ENCODE data around the gene SPAG5. TPM values are rescaled to one million over a fixed set of nuclear protein-coding genes. Genes with fewer than 3 reads are reported as not detected.

The SPAG5 gene
- total and polyA plus RNA-seq, 4 donors = 1.6 to 4.3 (median 2.9) TPM

GRCh38 chr17:28635506-28635905, 36.7 kb upstream of the SPAG5 start:
- 81 to 87% methylated on average over 1 of the region's 1 CpG for WGBS, 2 donors
- ATAC-seq (ENCODE audit: low FRiP score) = no peak

GRCh38 chr17:28634206-28634865, 35.5 kb upstream of the SPAG5 start:
- Histone ChIP-seq H3K9me3 (ENCODE audit: control insufficient read depth, low read length) (no peaks in the 10 kb centered on the region), H3K4me1 (ENCODE audit: control insufficient read depth in 1 of 2, insufficient read depth in 2 of 2, low read length in 2 of 2) (no peaks in the 10 kb centered on the region), H3K27ac (ENCODE audit: low read depth in 1 of 2, low read length in 2 of 2) (no peak overlapping the region), H3K4me3 (ENCODE audit: low read length in 2 of 2) (no peak overlapping the region), H3K36me3 (ENCODE audit: control insufficient read depth in 1 of 2, insufficient read depth in 2 of 2, low read length in 1 of 2) (peaks cover 6 to 19% of the 10 kb centered on the region in 2 donors), H3K27me3 (ENCODE audit: control insufficient read depth in 1 of 2, insufficient read depth in 2 of 2, low read length in 1 of 2) (no peaks in the 10 kb centered on the region)
- DNase-seq (no peak), ATAC-seq (ENCODE audit: low FRiP score) (no peak)
- WGBS, 2 donors = 88 to 91% methylated on average over 14 of the region's 14 CpGs
- intact Hi-C loops (cut with DNase I) = no loop called here

More at GRCh38 chr17:28635506-28635905, 36.7 kb upstream of the SPAG5 start:
- Histone ChIP-seq H3K9me3 (ENCODE audit: control insufficient read depth, low read length) (no peaks in the 10 kb centered on the region), H3K4me1 (ENCODE audit: control insufficient read depth in 1 of 2, insufficient read depth in 2 of 2, low read length in 2 of 2) (no peaks in the 10 kb centered on the region), H3K27me3 (ENCODE audit: control insufficient read depth in 1 of 2, insufficient read depth in 2 of 2, low read length in 1 of 2) (no peaks in the 10 kb centered on the region), H3K27ac (ENCODE audit: low read depth in 1 of 2, low read length in 2 of 2) (no peak overlapping the region), H3K36me3 (ENCODE audit: control insufficient read depth in 1 of 2, insufficient read depth in 2 of 2, low read length in 1 of 2) (peaks cover 9 to 23% of the 10 kb centered on the region in 2 donors), H3K4me3 (ENCODE audit: low read length in 2 of 2) (no peak overlapping the region)
- intact Hi-C loops (cut with DNase I) = no loop called here
- no peak for DNase-seq

- Histone ChIP-seq H3K36me3 (ENCODE audit: control insufficient read depth in 1 of 2, insufficient read depth in 2 of 2, low read length in 1 of 2) (peaks cover 15 to 20% of the 10 kb centered on the region in 2 donors), H3K27me3 (ENCODE audit: control insufficient read depth in 1 of 2, insufficient read depth in 2 of 2, low read length in 1 of 2) (no peaks in the 10 kb centered on the region), H3K9me3 (ENCODE audit: control insufficient read depth, low read length) (no peaks in the 10 kb centered on the region), H3K27ac (ENCODE audit: low read depth in 1 of 2, low read length in 2 of 2) (no peak overlapping the region), H3K4me1 (ENCODE audit: control insufficient read depth in 1 of 2, insufficient read depth in 2 of 2, low read length in 2 of 2) (no peaks in the 10 kb centered on the region), H3K4me3 (ENCODE audit: low read length in 2 of 2) (no peak overlapping the region)
- ATAC-seq (ENCODE audit: low FRiP score) (no peak), DNase-seq (peak in 1 of 2 donors; percentile 9)
- intact Hi-C loops (cut with DNase I) = no loop called here
- WGBS, 2 donors = 88 to 95% methylated on average over 4 of the region's 4 CpGs
Measured at GRCh38 chr17:28626818-28627217, 28.0 kb upstream of the SPAG5 start.

- no peak for DNase-seq
- WGBS, 2 donors = 90 to 92% methylated on average over 2 of the region's 2 CpGs
- no peaks in the 10 kb centered on the region for H3K4me1 ChIP-seq (ENCODE audit: control insufficient read depth in 1 of 2, insufficient read depth in 2 of 2, low read length in 2 of 2)
- no peak overlapping the region for H3K4me3 ChIP-seq (ENCODE audit: low read length in 2 of 2)
- no peaks in the 10 kb centered on the region for H3K9me3 ChIP-seq (ENCODE audit: control insufficient read depth, low read length)
- peaks cover 19 to 43% of the 10 kb centered on the region in 2 donors for H3K36me3 ChIP-seq (ENCODE audit: control insufficient read depth in 1 of 2, insufficient read depth in 2 of 2, low read length in 1 of 2)
- ATAC-seq (ENCODE audit: low FRiP score) = no peak
- no peak overlapping the region for H3K27ac ChIP-seq (ENCODE audit: low read depth in 1 of 2, low read length in 2 of 2)
- H3K27me3 ChIP-seq (ENCODE audit: control insufficient read depth in 1 of 2, insufficient read depth in 2 of 2, low read length in 1 of 2) = no peaks in the 10 kb centered on the region
- intact Hi-C loops (cut with DNase I) = no loop called here
Measured at GRCh38 chr17:28624148-28624547, 25.3 kb upstream of the SPAG5 start.

GRCh38 chr17:28623696-28624095, 24.9 kb upstream of the SPAG5 start:
- Histone ChIP-seq H3K27me3 (ENCODE audit: control insufficient read depth in 1 of 2, insufficient read depth in 2 of 2, low read length in 1 of 2) (no peaks in the 10 kb centered on the region), H3K4me1 (ENCODE audit: control insufficient read depth in 1 of 2, insufficient read depth in 2 of 2, low read length in 2 of 2) (no peaks in the 10 kb centered on the region), H3K9me3 (ENCODE audit: control insufficient read depth, low read length) (no peaks in the 10 kb centered on the region), H3K27ac (ENCODE audit: low read depth in 1 of 2, low read length in 2 of 2) (no peak overlapping the region), H3K36me3 (ENCODE audit: control insufficient read depth in 1 of 2, insufficient read depth in 2 of 2, low read length in 1 of 2) (peaks cover 20 to 44% of the 10 kb centered on the region in 2 donors), H3K4me3 (ENCODE audit: low read length in 2 of 2) (no peak overlapping the region)
- no peak for ATAC-seq (ENCODE audit: low FRiP score)
- intact Hi-C loops (cut with DNase I) = no loop called here
- no peak for DNase-seq
- WGBS, 2 donors = 89 to 93% methylated on average over 4 of the region's 4 CpGs

GRCh38 chr17:28622186-28622585, 23.4 kb upstream of the SPAG5 start:
- Histone ChIP-seq H3K4me3 (ENCODE audit: low read length in 2 of 2) (no peak overlapping the region), H3K27me3 (ENCODE audit: control insufficient read depth in 1 of 2, insufficient read depth in 2 of 2, low read length in 1 of 2) (no peaks in the 10 kb centered on the region), H3K4me1 (ENCODE audit: control insufficient read depth in 1 of 2, insufficient read depth in 2 of 2, low read length in 2 of 2) (no peaks in the 10 kb centered on the region), H3K36me3 (ENCODE audit: control insufficient read depth in 1 of 2, insufficient read depth in 2 of 2, low read length in 1 of 2) (peaks cover 20 to 37% of the 10 kb centered on the region in 2 donors), H3K9me3 (ENCODE audit: control insufficient read depth, low read length) (no peaks in the 10 kb centered on the region), H3K27ac (ENCODE audit: low read depth in 1 of 2, low read length in 2 of 2) (no peak overlapping the region)
- intact Hi-C loops (cut with DNase I) = no loop called here
- no peak for DNase-seq
- WGBS, 2 donors = 92 to 96% methylated on average over 3 of the region's 3 CpGs
- no peak for ATAC-seq (ENCODE audit: low FRiP score)

- H3K9me3 ChIP-seq (ENCODE audit: control insufficient read depth, low read length) = no peaks in the 10 kb centered on the region
- intact Hi-C loops (cut with DNase I) = no loop called here
- H3K27me3 ChIP-seq (ENCODE audit: control insufficient read depth in 1 of 2, insufficient read depth in 2 of 2, low read length in 1 of 2) = no peaks in the 10 kb centered on the region
- ATAC-seq (ENCODE audit: low FRiP score) = no peak
- H3K36me3 ChIP-seq (ENCODE audit: control insufficient read depth in 1 of 2, insufficient read depth in 2 of 2, low read length in 1 of 2) = peaks cover 27 to 37% of the 10 kb centered on the region in 2 donors
- no peaks in the 10 kb centered on the region for H3K4me1 ChIP-seq (ENCODE audit: control insufficient read depth in 1 of 2, insufficient read depth in 2 of 2, low read length in 2 of 2)
- no peak overlapping the region for H3K27ac ChIP-seq (ENCODE audit: low read depth in 1 of 2, low read length in 2 of 2)
- 77 to 88% methylated on average over 2 of the region's 2 CpGs for WGBS, 2 donors
- no peak overlapping the region for H3K4me3 ChIP-seq (ENCODE audit: low read length in 2 of 2)
- DNase-seq = no peak
Measured at GRCh38 chr17:28620010-28620409, 21.2 kb upstream of the SPAG5 start.

GRCh38 chr17:28618464-28618863, 19.6 kb upstream of the SPAG5 start:
- Histone ChIP-seq H3K9me3 (ENCODE audit: control insufficient read depth, low read length) (no peaks in the 10 kb centered on the region), H3K4me1 (ENCODE audit: control insufficient read depth in 1 of 2, insufficient read depth in 2 of 2, low read length in 2 of 2) (no peaks in the 10 kb centered on the region), H3K36me3 (ENCODE audit: control insufficient read depth in 1 of 2, insufficient read depth in 2 of 2, low read length in 1 of 2) (peaks cover 26 to 33% of the 10 kb centered on the region in 2 donors), H3K4me3 (ENCODE audit: low read length in 2 of 2) (no peak overlapping the region), H3K27me3 (ENCODE audit: control insufficient read depth in 1 of 2, insufficient read depth in 2 of 2, low read length in 1 of 2) (no peaks in the 10 kb centered on the region), H3K27ac (ENCODE audit: low read depth in 1 of 2, low read length in 2 of 2) (no peak overlapping the region)
- WGBS, 2 donors = 90 to 94% methylated on average over 3 of the region's 3 CpGs
- ATAC-seq (ENCODE audit: low FRiP score) (no peak), DNase-seq (no peak)
- intact Hi-C loops (cut with DNase I) = no loop called here

- H3K36me3 ChIP-seq (ENCODE audit: control insufficient read depth in 1 of 2, insufficient read depth in 2 of 2, low read length in 1 of 2) = peaks cover 21 to 24% of the 10 kb centered on the region in 2 donors
- no peak overlapping the region for H3K4me3 ChIP-seq (ENCODE audit: low read length in 2 of 2)
- DNase-seq = no peak
- no peaks in the 10 kb centered on the region for H3K27me3 ChIP-seq (ENCODE audit: control insufficient read depth in 1 of 2, insufficient read depth in 2 of 2, low read length in 1 of 2)
- H3K27ac ChIP-seq (ENCODE audit: low read depth in 1 of 2, low read length in 2 of 2) = no peak overlapping the region
- 79% methylated on average over 7 of the region's 7 CpGs for WGBS, 2 donors
- no peaks in the 10 kb centered on the region for H3K4me1 ChIP-seq (ENCODE audit: control insufficient read depth in 1 of 2, insufficient read depth in 2 of 2, low read length in 2 of 2)
- H3K9me3 ChIP-seq (ENCODE audit: control insufficient read depth, low read length) = no peaks in the 10 kb centered on the region
- ATAC-seq (ENCODE audit: low FRiP score) = no peak
- intact Hi-C loops (cut with DNase I) = no loop called here
Measured at GRCh38 chr17:28616281-28616680, 17.5 kb upstream of the SPAG5 start.
